GM21515 (cell line): Measurements from ENCODE around the gene ZBP1.
A peak's percentile ranks its signal among the peaks of the same experiment; 100 is the strongest.

Experiments
- ATAC-seq: cut with Tn5 transposase; IDR thresholded peaks from one replicate; pipeline ENCODE4 v1.9.1; 2021; ENCODE audit not compliant: unreplicated experiment

The ZBP1 gene

GRCh38 chr20:57619051-57619831 is 985 bp downstream of the ZBP1 start:
- ATAC-seq: peak; percentile 53

- no peak for ATAC-seq
Measured at GRCh38 chr20:57618764-57619050, 1.5 kb downstream of the ZBP1 start.

- no peak for ATAC-seq
Measured at GRCh38 chr20:57618091-57618763, 2.0 kb downstream of the ZBP1 start.

- ATAC-seq: no peak
Measured at GRCh38 chr20:57617079-57617795, 3.0 kb downstream of the ZBP1 start.

- no peak for ATAC-seq
Measured at GRCh38 chr20:57616143-57616951, 3.9 kb downstream of the ZBP1 start.

GRCh38 chr20:57615445-57615811 is 4.8 kb downstream of the ZBP1 start:
- ATAC-seq: no peak

- no peak for ATAC-seq
Measured at GRCh38 chr20:57614490-57615444, 5.5 kb downstream of the ZBP1 start.

- ATAC-seq: no peak
Measured at GRCh38 chr20:57613481-57613921, 6.7 kb downstream of the ZBP1 start.

GRCh38 chr20:57612916-57613315 is 7.3 kb downstream of the ZBP1 start:
- ATAC-seq: no peak

- ATAC-seq: no peak
Measured at GRCh38 chr20:57612436-57612835, 7.8 kb downstream of the ZBP1 start.

GRCh38 chr20:57611586-57612311 is 8.5 kb downstream of the ZBP1 start:
- ATAC-seq: no peak

- no peak for ATAC-seq
Measured at GRCh38 chr20:57610261-57610952, 9.8 kb downstream of the ZBP1 start.

- ATAC-seq: no peak
Measured at GRCh38 chr20:57609842-57610167, 10.4 kb downstream of the ZBP1 start.

- ATAC-seq: no peak
Measured at GRCh38 chr20:57609086-57609841, 11.0 kb downstream of the ZBP1 start.

GRCh38 chr20:57608516-57608915 is 11.7 kb downstream of the ZBP1 start:
- no peak for ATAC-seq

GRCh38 chr20:57605878-57606277 is 14.3 kb downstream of the ZBP1 start:
- ATAC-seq: no peak

- ATAC-seq: no peak
Measured at GRCh38 chr20:57605045-57605444, 15.2 kb downstream of the ZBP1 start.

- no peak for ATAC-seq
Measured at GRCh38 chr20:57603120-57603519, 17.1 kb downstream of the ZBP1 start.
